ENCODE data around the gene INO80.
"Not testable (repeated sequence)": the region's sequence is repeated elsewhere in the genome, so short reads cannot be mapped to it uniquely, and the experiment has no call there.

The INO80 gene

GRCh38 chr15:41148065-41148464 lies 32.0 kb upstream of the INO80 start:
- H3K79me2 ChIP-seq (ENCODE audit: insufficient read depth, low read length) = no peaks in the 10 kb centered on the region
- H3K9ac ChIP-seq (ENCODE audit: low read length) = no peak overlapping the region
- no peaks in the 10 kb centered on the region for H3K36me3 ChIP-seq (ENCODE audit: insufficient read depth, low read length)
- H3K4me2 ChIP-seq (ENCODE audit: low read length) = no peak overlapping the region
- no peak overlapping the region for H3K27ac ChIP-seq (ENCODE audit: low read depth, low read length, poor library complexity, severe bottlenecking)
- no peaks in the 10 kb centered on the region for H3F3A ChIP-seq (ENCODE audit: insufficient read depth, low read length)
- no peaks in the 10 kb centered on the region; the same call in 1 of the 2 replicates for H3K27me3 ChIP-seq (ENCODE audit: insufficient read depth, low read length)
- H4K20me1 ChIP-seq (ENCODE audit: insufficient read depth, low read length) = no peaks in the 10 kb centered on the region
- no peaks in the 10 kb centered on the region for H3K9me3 ChIP-seq (ENCODE audit: low read length)
- no peak for TF ChIP-seq CTCF (IDR thresholded peaks at IDR 0.05; ENCODE audit: low read length)
- TF ChIP-seq EZH2 (IDR thresholded peaks at IDR 0.05; ENCODE audit: borderline replicate concordance, low read length) = no peak
- no peaks in the 10 kb centered on the region for H3K4me1 ChIP-seq (ENCODE audit: insufficient read depth, low read length, severe bottlenecking)
- no peak overlapping the region for H3K4me3 ChIP-seq (ENCODE audit: low read depth, low read length, poor library complexity, severe bottlenecking)
- H3K9me2 ChIP-seq (ENCODE audit: low read depth, low read length) = no peaks in the 10 kb centered on the region
- H2AFZ ChIP-seq (ENCODE audit: low read length) = no peak overlapping the region

- no peaks in the 10 kb centered on the region for H3K9me2 ChIP-seq (ENCODE audit: low read depth, low read length)
- no peaks in the 10 kb centered on the region for H3K4me1 ChIP-seq (ENCODE audit: insufficient read depth, low read length, severe bottlenecking)
- H3K9ac ChIP-seq (ENCODE audit: low read length) = no peak overlapping the region
- H3K4me3 ChIP-seq (ENCODE audit: low read depth, low read length, poor library complexity, severe bottlenecking) = no peak overlapping the region
- no peaks in the 10 kb centered on the region for H3K27me3 ChIP-seq (ENCODE audit: insufficient read depth, low read length)
- H3K79me2 ChIP-seq (ENCODE audit: insufficient read depth, low read length) = no peaks in the 10 kb centered on the region
- H3K27ac ChIP-seq (ENCODE audit: low read depth, low read length, poor library complexity, severe bottlenecking) = no peak overlapping the region
- no peaks in the 10 kb centered on the region; the same call in 1 of the 2 replicates for H3K36me3 ChIP-seq (ENCODE audit: insufficient read depth, low read length)
- no peak for TF ChIP-seq CTCF (IDR thresholded peaks at IDR 0.05; ENCODE audit: low read length)
- no peak for TF ChIP-seq EZH2 (IDR thresholded peaks at IDR 0.05; ENCODE audit: borderline replicate concordance, low read length)
- no peaks in the 10 kb centered on the region for H3K9me3 ChIP-seq (ENCODE audit: low read length)
- no peak overlapping the region for H2AFZ ChIP-seq (ENCODE audit: low read length)
- H3K4me2 ChIP-seq (ENCODE audit: low read length) = no peak overlapping the region
- H3F3A ChIP-seq (ENCODE audit: insufficient read depth, low read length) = no peaks in the 10 kb centered on the region
- H4K20me1 ChIP-seq (ENCODE audit: insufficient read depth, low read length) = no peaks in the 10 kb centered on the region
Measured at GRCh38 chr15:41139619-41140018, 23.5 kb upstream of the INO80 start.

GRCh38 chr15:41139112-41139511 lies 23.0 kb upstream of the INO80 start:
- not testable (repeated sequence) for H3K27ac ChIP-seq (ENCODE audit: low read depth, low read length, poor library complexity, severe bottlenecking); H3K27me3 ChIP-seq (ENCODE audit: insufficient read depth, low read length); H2AFZ ChIP-seq (ENCODE audit: low read length); H3K9me3 ChIP-seq (ENCODE audit: low read length); H3K9ac ChIP-seq (ENCODE audit: low read length); H3F3A ChIP-seq (ENCODE audit: insufficient read depth, low read length); H3K79me2 ChIP-seq (ENCODE audit: insufficient read depth, low read length); H4K20me1 ChIP-seq (ENCODE audit: insufficient read depth, low read length); H3K4me1 ChIP-seq (ENCODE audit: insufficient read depth, low read length, severe bottlenecking); H3K36me3 ChIP-seq (ENCODE audit: insufficient read depth, low read length); H3K4me3 ChIP-seq (ENCODE audit: low read depth, low read length, poor library complexity, severe bottlenecking); H3K4me2 ChIP-seq (ENCODE audit: low read length); H3K9me2 ChIP-seq (ENCODE audit: low read depth, low read length)

GRCh38 chr15:41135580-41135979 lies 19.5 kb upstream of the INO80 start:
- H3K27me3 ChIP-seq (ENCODE audit: insufficient read depth, low read length); H3K36me3 ChIP-seq (ENCODE audit: insufficient read depth, low read length); H3K4me1 ChIP-seq (ENCODE audit: insufficient read depth, low read length, severe bottlenecking); H3K79me2 ChIP-seq (ENCODE audit: insufficient read depth, low read length); H2AFZ ChIP-seq (ENCODE audit: low read length); H3K9me2 ChIP-seq (ENCODE audit: low read depth, low read length); H3K27ac ChIP-seq (ENCODE audit: low read depth, low read length, poor library complexity, severe bottlenecking); H3K9me3 ChIP-seq (ENCODE audit: low read length); H3K9ac ChIP-seq (ENCODE audit: low read length); H4K20me1 ChIP-seq (ENCODE audit: insufficient read depth, low read length); H3K4me2 ChIP-seq (ENCODE audit: low read length); H3K4me3 ChIP-seq (ENCODE audit: low read depth, low read length, poor library complexity, severe bottlenecking); H3F3A ChIP-seq (ENCODE audit: insufficient read depth, low read length): not testable (repeated sequence)

Data from OCI-LY1 (cell line).